HFF-Myc (cell line): ENCODE measurements around the gene ERCC8.
A peak's percentile ranks its signal among the peaks of the same experiment; 100 is the strongest.
"Not testable (repeated sequence)": the region's sequence is repeated elsewhere in the genome, so short reads cannot be mapped to it uniquely, and the experiment has no call there.

ENCODE experiments used
- DNase-seq: peaks from one replicate; pipeline ENCODE4 v3.0.0-alpha.2; 2011; ENCODE audit warnings: low read depth; ENCODE audit errors: extremely low read depth
- H3K4me3 ChIP-seq: replicated peaks from 2 replicates; pipeline ENCODE4 v1.5.1; 2011; ENCODE audit warnings: low read depth, mild to moderate bottlenecking, control low read depth, low read length
- TF ChIP-seq, protein P1 (sequence below): IDR thresholded peaks from 2 replicates; pipeline ENCODE4 v1.5.1; 2012; ENCODE audit warnings: mild to moderate bottlenecking, low read depth, low read length, control low read depth; ENCODE audit errors: missing control alignments

ERCC8 gene, protein sequence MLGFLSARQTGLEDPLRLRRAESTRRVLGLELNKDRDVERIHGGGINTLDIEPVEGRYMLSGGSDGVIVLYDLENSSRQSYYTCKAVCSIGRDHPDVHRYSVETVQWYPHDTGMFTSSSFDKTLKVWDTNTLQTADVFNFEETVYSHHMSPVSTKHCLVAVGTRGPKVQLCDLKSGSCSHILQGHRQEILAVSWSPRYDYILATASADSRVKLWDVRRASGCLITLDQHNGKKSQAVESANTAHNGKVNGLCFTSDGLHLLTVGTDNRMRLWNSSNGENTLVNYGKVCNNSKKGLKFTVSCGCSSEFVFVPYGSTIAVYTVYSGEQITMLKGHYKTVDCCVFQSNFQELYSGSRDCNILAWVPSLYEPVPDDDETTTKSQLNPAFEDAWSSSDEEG

GRCh38 chr5:60944904-60945812, at the start of gene ERCC8, which contains the start of gene NDUFAF2:
TSS of gene ERCC8 (minus strand) at chr5:60945070. CDS start at chr5:60945008, 62 bp downstream.
TSS of gene NDUFAF2 (plus strand) at chr5:60945205. CDS start at chr5:60945256, 51 bp downstream.
- TF ChIP-seq, protein P1, sequence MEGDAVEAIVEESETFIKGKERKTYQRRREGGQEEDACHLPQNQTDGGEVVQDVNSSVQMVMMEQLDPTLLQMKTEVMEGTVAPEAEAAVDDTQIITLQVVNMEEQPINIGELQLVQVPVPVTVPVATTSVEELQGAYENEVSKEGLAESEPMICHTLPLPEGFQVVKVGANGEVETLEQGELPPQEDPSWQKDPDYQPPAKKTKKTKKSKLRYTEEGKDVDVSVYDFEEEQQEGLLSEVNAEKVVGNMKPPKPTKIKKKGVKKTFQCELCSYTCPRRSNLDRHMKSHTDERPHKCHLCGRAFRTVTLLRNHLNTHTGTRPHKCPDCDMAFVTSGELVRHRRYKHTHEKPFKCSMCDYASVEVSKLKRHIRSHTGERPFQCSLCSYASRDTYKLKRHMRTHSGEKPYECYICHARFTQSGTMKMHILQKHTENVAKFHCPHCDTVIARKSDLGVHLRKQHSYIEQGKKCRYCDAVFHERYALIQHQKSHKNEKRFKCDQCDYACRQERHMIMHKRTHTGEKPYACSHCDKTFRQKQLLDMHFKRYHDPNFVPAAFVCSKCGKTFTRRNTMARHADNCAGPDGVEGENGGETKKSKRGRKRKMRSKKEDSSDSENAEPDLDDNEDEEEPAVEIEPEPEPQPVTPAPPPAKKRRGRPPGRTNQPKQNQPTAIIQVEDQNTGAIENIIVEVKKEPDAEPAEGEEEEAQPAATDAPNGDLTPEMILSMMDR, result no peak
- DNase-seq, result peak; percentile 77
- peak within 1 kb of the TSS; percentile 74 for H3K4me3 ChIP-seq

- H3K4me3 ChIP-seq, result no peak overlapping the region
- no peak for DNase-seq
- TF ChIP-seq, protein P1, result no peak
Measured at GRCh38 chr5:60993875-60994571, 49.2 kb upstream of the ERCC8 start.

- no peak overlapping the region for H3K4me3 ChIP-seq
- TF ChIP-seq, protein P1, result no peak
- no peak for DNase-seq
Measured at GRCh38 chr5:60993425-60993824, 48.6 kb upstream of the ERCC8 start.

DNA sequence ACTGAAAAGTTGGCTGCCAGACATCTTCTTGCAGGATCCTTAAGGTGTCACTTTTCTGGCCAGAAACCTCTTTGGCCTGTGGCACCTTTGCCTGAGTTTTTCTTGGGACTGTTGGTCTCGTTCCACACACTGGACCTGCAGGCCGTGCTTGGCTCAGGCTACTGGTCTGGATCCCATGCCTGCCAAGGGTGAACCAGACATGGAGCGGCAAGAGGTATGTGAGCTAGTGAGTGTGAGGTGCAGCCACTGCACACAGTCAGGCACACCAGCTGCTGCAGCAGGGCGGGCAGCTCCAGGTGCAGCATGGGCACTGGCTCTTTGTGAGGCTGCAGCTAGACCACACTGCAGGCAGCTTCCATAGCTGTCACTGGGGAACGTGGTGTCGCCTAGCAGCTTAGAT, 48.0 kb upstream of the ERCC8 start:
- H3K4me3 ChIP-seq, result no peak overlapping the region
- TF ChIP-seq, protein P1, result no peak
- DNase-seq, result no peak

GRCh38 chr5:60989790-60990189, 44.9 kb upstream of the ERCC8 start:
- TF ChIP-seq, protein P1, result no peak
- no peak overlapping the region for H3K4me3 ChIP-seq
- no peak for DNase-seq

DNA sequence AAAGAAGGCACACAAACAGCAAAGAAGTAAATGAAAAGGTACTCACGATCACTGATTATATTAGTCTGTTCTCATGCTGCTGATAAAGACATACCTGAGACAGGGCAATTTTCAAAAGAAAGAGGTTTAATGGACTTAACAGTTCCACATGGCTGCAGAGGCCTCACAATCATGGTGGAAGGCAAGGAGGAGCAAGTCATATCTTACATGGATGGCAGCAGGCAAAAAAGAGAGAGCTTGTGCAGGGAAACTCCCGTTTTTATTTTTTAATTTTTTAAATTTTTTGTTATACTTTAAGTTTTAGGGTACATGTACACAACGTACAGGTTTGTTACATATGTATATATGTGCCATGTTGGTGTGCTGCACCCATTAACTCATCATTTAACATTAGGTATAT, 37.3 kb upstream of the ERCC8 start:
- H3K4me3 ChIP-seq, DNase-seq: not testable (repeated sequence)
